ENCODE data around the gene MPC1.
A peak's percentile ranks its signal among the peaks of the same experiment; 100 is the strongest.
"Not testable (repeated sequence)": the region's sequence is repeated elsewhere in the genome, so short reads cannot be mapped to it uniquely, and the experiment has no call there.

Gene MPC1

GRCh38 chr6:166379103-166379586 lies 3.6 kb downstream of the MPC1 start:
- DNase-seq = no peak

GRCh38 chr6:166377721-166378120 lies 5.0 kb downstream of the MPC1 start:
- no peak for DNase-seq

GRCh38 chr6:166375013-166375412 lies 7.7 kb downstream of the MPC1 start:
- DNase-seq = no peak

GRCh38 chr6:166370489-166370888 lies 12.3 kb downstream of the MPC1 start:
- no peak for DNase-seq

- DNase-seq = no peak
Observed at GRCh38 chr6:166369782-166370181, 13.0 kb downstream of the MPC1 start.

- no peak for DNase-seq
Observed at GRCh38 chr6:166366921-166367320, 15.8 kb downstream of the MPC1 start.

- no peak for DNase-seq
Observed at GRCh38 chr6:166365806-166366205, 16.9 kb downstream of the MPC1 start.

- DNase-seq = peak; percentile 43 to 56 (median 47)
Observed at GRCh38 chr6:166365221-166365620, 17.5 kb downstream of the MPC1 start.

- DNase-seq = no peak
Observed at GRCh38 chr6:166364456-166364855, 18.3 kb downstream of the MPC1 start.

- not testable (repeated sequence) for DNase-seq
Observed at GRCh38 chr6:166362427-166362826, 20.3 kb downstream of the MPC1 start.

- DNase-seq = peak; percentile 72 to 82 (median 72)
Observed at GRCh38 chr6:166361077-166361429, 21.7 kb downstream of the MPC1 start.

GRCh38 chr6:166360243-166361076 lies 22.3 kb downstream of the MPC1 start:
- no peak for DNase-seq

GRCh38 chr6:166355552-166355951 lies 27.2 kb downstream of the MPC1 start:
- DNase-seq = no peak

- DNase-seq = no peak
Observed at GRCh38 chr6:166354965-166355364, 27.8 kb downstream of the MPC1 start.

- no peak for DNase-seq
Observed at GRCh38 chr6:166354143-166354542, 28.6 kb downstream of the MPC1 start.

GRCh38 chr6:166353507-166353906 lies 29.2 kb downstream of the MPC1 start:
- no peak for DNase-seq

- no peak for DNase-seq
Observed at GRCh38 chr6:166352923-166353322, 29.8 kb downstream of the MPC1 start.

- peak; percentile 79 to 81 (median 81) for DNase-seq
Observed at GRCh38 chr6:166351715-166352285, 30.9 kb downstream of the MPC1 start.

- peak in 2 of 3 donors; percentile 38 to 49 for DNase-seq
Observed at GRCh38 chr6:166348305-166348949, 34.3 kb downstream of the MPC1 start.

- peak; percentile 51 to 72 (median 71) for DNase-seq
Observed at GRCh38 chr6:166346965-166347364, 35.8 kb downstream of the MPC1 start.

GRCh38 chr6:166346449-166346848 lies 36.3 kb downstream of the MPC1 start:
- DNase-seq = no peak

GRCh38 chr6:166345672-166346071 lies 37.1 kb downstream of the MPC1 start:
- DNase-seq = not testable (repeated sequence)

GRCh38 chr6:166344921-166345320 lies 37.8 kb downstream of the MPC1 start:
- DNase-seq = not testable (repeated sequence)

- DNase-seq = no peak
Observed at GRCh38 chr6:166344240-166344639, 38.5 kb downstream of the MPC1 start.

Measured in suppressor macrophage treated with lipopolysaccharide for 1 hour (primary cell).